OCI-LY3 (cell line): Measurements from ENCODE around the gene RASGRP3.
A peak's percentile ranks its signal among the peaks of the same experiment; 100 is the strongest.

Experiments
- H2AFZ ChIP-seq: fragments of 200-600, 300-600 bp; shearing (Covaris generic); 2 replicates; pipeline ENCODE4 v1.6.0; 2014; ENCODE audit warnings: antibody characterized with exemption, low read depth, low read length
- H3K27ac ChIP-seq: fragments of 200-600, 300-600 bp; sonication (generic); 2 replicates; pipeline ENCODE4 v1.5.1; 2014; ENCODE audit warnings: mild to moderate bottlenecking, low read length, moderate library complexity, mixed read lengths
- H3K27me3 ChIP-seq: fragments of 200-600, 300-600 bp; sonication (generic); 2 replicates; pipeline ENCODE4 v1.6.1; 2014; ENCODE audit warnings: low read depth, low read length, mixed read lengths
- H3K36me3 ChIP-seq: fragments of 200-600, 300-600 bp; sonication (generic); replicated peaks from 2 replicates; pipeline ENCODE3; 2014; ENCODE audit warnings: low read depth, low read length, mixed read lengths
- H3K4me1 ChIP-seq: fragments of 300-600, 200-600 bp; sonication (generic); 2 replicates; pipeline ENCODE4 v1.6.1; 2014; ENCODE audit warnings: low read length, mixed read lengths
- H3K4me2 ChIP-seq: fragments of 200-600, 300-600 bp; sonication (generic); 2 replicates; pipeline ENCODE4 v1.6.1; 2014; ENCODE audit warnings: low read length, mixed read lengths
- H3K4me3 ChIP-seq: fragments of 300-600, 200-600 bp; sonication (generic); 2 replicates; pipeline ENCODE4 v1.5.1; 2014; ENCODE audit warnings: antibody characterized with exemption, mild to moderate bottlenecking, low read length, moderate library complexity
- H3K79me2 ChIP-seq: fragments of 300-600, 200-600 bp; shearing (Covaris generic); 2 replicates; pipeline ENCODE4 v1.6.1; 2014; ENCODE audit warnings: mild to moderate bottlenecking, low read length, mixed read lengths
- H3K9ac ChIP-seq: fragments of 300-600, 200-600 bp; shearing (Covaris generic); 2 replicates; pipeline ENCODE4 v1.6.0; 2014; ENCODE audit warnings: mild to moderate bottlenecking, low read length, moderate library complexity
- H3K9me3 ChIP-seq: fragments of 200-600, 300-600 bp; shearing (Covaris generic); 2 replicates; pipeline ENCODE4 v1.6.1; 2014; ENCODE audit warnings: low read length, mixed read lengths; ENCODE audit not compliant: insufficient read depth
- H4K20me1 ChIP-seq: fragments of 200-600, 300-600 bp; sonication (generic); 2 replicates; pipeline ENCODE4 v1.6.1; 2016; ENCODE audit warnings: low read length, mixed read lengths; ENCODE audit not compliant: insufficient read depth
- CTCF ChIP-seq: fragments of 200-600, 300-600 bp; sonication (generic); IDR thresholded peaks from 2 replicates; pipeline ENCODE4 v1.5.1; 2014; ENCODE audit warnings: antibody characterized with exemption, low read length, low read depth
- EZH2phosphoT487 ChIP-seq: fragments of 200-600 bp; shearing (Covaris generic); IDR thresholded peaks from 2 replicates; pipeline ENCODE4 v1.6.1; 2018; ENCODE audit warnings: antibody characterized with exemption, mixed run types, low read depth

RASGRP3 gene

GRCh38 chr2:33476131-33476792 is at the start of gene RASGRP3:
RASGRP3 (plus strand) TSS chr2:33476649; CDS start chr2:33515137, 38,488 bp downstream.
- Histone ChIP-seq H4K20me1 (no peaks in the 10 kb centered on the region), H3K27me3 (no peaks in the 10 kb centered on the region), H3K9me3 (peaks cover 5% of the 10 kb centered on the region; the same call in 1 of the 2 replicates), H3K9ac (peak within 1 kb of the TSS; percentile 100), H3K79me2 (peaks cover 56% of the 10 kb centered on the region), H3K4me2 (peak within 1 kb of the TSS; percentile 96), H3K36me3 (peaks cover 27% of the 10 kb centered on the region), H2AFZ (no peak within 1 kb of the TSS), H3K27ac (peak within 1 kb of the TSS; percentile 97), H3K4me3 (peak within 1 kb of the TSS; percentile 87), H3K4me1 (peaks cover 56% of the 10 kb centered on the region)
- TF ChIP-seq CTCF: no peak
- TF ChIP-seq EZH2phosphoT487: no peak

GRCh38 chr2:33426666-33427231 is 49.7 kb upstream of the RASGRP3 start:
- H3K36me3 ChIP-seq: no peaks in the 10 kb centered on the region
- TF ChIP-seq CTCF (no peak), EZH2phosphoT487 (no peak)
- no peaks in the 10 kb centered on the region for H3K79me2 ChIP-seq
- H3K9me3 ChIP-seq: no peaks in the 10 kb centered on the region
- H4K20me1 ChIP-seq: no peaks in the 10 kb centered on the region
- no peaks in the 10 kb centered on the region for H3K4me1 ChIP-seq
- no peak overlapping the region for H3K9ac ChIP-seq
- H3K27ac ChIP-seq: no peak overlapping the region
- no peak overlapping the region for H3K4me3 ChIP-seq
- H2AFZ ChIP-seq: no peak overlapping the region
- H3K4me2 ChIP-seq: no peak overlapping the region
- no peaks in the 10 kb centered on the region for H3K27me3 ChIP-seq

- Histone ChIP-seq H2AFZ (no peak overlapping the region), H3K27me3 (no peaks in the 10 kb centered on the region), H3K4me3 (no peak overlapping the region), H4K20me1 (no peaks in the 10 kb centered on the region), H3K36me3 (no peaks in the 10 kb centered on the region), H3K4me1 (no peaks in the 10 kb centered on the region), H3K9me3 (no peaks in the 10 kb centered on the region), H3K79me2 (no peaks in the 10 kb centered on the region), H3K27ac (no peak overlapping the region), H3K9ac (no peak overlapping the region), H3K4me2 (no peak overlapping the region)
- TF ChIP-seq CTCF (no peak), EZH2phosphoT487 (no peak)
These were observed 46.4 kb upstream of the RASGRP3 start for GRCh38 chr2:33430077-33430476.

GRCh38 chr2:33430856-33431255 is 45.6 kb upstream of the RASGRP3 start:
- H3K4me2 ChIP-seq: no peak overlapping the region
- H3K9me3 ChIP-seq: no peaks in the 10 kb centered on the region
- H3K36me3 ChIP-seq: no peaks in the 10 kb centered on the region
- no peaks in the 10 kb centered on the region for H3K27me3 ChIP-seq
- H3K4me1 ChIP-seq: no peaks in the 10 kb centered on the region
- no peaks in the 10 kb centered on the region for H4K20me1 ChIP-seq
- no peak overlapping the region for H3K27ac ChIP-seq
- TF ChIP-seq CTCF (no peak), EZH2phosphoT487 (no peak)
- H2AFZ ChIP-seq: no peak overlapping the region
- no peak overlapping the region for H3K9ac ChIP-seq
- no peaks in the 10 kb centered on the region for H3K79me2 ChIP-seq
- no peak overlapping the region for H3K4me3 ChIP-seq
